HG02623 (cell line): ENCODE data around the gene ABCG5.

Experiments used
- ATAC-seq: cut with Tn5 transposase; IDR thresholded peaks from one replicate; pipeline ENCODE4 v1.9.1; 2021; ENCODE audit warnings: moderate library complexity; ENCODE audit not compliant: unreplicated experiment

ABCG5 gene

DNA sequence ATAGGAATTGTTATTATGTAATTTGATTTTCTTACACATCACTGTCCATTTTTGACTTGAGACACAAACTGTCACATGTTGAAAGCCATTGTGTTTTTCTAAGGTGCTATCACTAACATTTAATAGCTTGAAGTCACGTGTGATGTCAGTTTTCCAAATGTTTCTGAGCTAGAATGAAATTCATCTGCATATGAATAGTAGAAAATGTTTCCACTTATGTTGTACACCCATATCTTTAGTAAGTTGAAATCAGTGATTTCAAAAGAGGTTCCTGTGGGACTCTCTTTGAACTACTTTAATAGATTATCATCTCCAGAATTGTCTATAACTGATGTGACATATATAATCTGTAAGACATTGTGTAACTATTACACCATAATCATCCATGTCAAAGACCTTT, 27.8 kb downstream of the ABCG5 start:
- no peak for ATAC-seq

DNA sequence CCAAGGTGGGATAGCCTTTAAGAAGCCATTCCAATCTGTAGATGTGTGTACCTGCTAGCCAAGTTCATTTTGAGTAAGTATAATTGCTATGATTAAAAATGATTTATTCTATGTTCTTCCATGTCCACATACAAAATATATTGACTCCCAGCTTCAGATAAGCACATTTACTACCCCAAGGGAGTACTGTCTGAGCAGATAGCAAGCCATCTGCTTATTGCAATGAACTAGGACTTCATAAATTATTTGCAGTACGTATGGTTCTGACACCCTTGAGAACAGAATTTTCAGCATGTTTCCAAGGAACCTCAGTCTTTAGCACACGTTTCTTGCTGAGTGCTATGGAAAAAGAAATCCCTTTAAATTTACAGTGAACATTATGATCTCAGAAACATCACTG, 28.2 kb downstream of the ABCG5 start:
- ATAC-seq = no peak

DNA sequence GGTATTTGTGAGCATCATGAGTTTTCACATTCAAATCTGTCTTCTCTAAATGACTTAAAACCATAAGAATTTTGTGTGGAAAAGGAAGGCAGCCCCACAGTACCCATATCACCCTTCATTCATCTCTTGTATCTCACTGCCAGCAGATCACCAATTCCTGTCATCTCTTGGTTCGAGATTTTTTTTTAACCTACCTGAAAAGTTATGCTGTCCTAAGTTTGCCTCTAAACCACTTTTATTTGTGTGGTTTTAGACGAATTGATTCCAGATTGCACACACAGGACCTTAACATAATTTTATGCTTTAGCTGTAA, 32.0 kb downstream of the ABCG5 start:
- ATAC-seq = no peak

GRCh38 chr2:43803113-43803512, 35.5 kb downstream of the ABCG5 start:
- ATAC-seq = no peak

DNA sequence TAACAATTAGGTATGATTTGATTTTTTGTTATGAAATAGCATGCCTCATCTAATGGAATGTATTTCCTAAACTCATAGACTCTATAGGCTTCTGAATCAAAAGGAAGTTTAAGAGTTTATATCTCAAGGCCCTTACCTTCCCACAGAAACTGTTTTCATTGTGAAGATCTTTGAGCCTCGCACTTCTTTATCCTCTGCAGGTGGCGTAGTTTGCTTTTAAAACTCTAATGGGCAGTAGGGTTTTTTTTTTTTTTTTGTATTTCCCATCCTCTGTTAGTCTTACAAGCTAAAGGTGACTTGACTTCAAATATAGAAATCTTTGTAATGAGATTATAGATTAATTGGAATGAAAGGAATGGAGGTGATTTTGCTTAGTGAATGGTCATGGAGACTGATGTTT, 36.5 kb downstream of the ABCG5 start:
- no peak for ATAC-seq

- no peak for ATAC-seq
Observed at GRCh38 chr2:43800894-43801293, 37.7 kb downstream of the ABCG5 start.

GRCh38 chr2:43798300-43798699, 40.3 kb downstream of the ABCG5 start:
- no peak for ATAC-seq

DNA sequence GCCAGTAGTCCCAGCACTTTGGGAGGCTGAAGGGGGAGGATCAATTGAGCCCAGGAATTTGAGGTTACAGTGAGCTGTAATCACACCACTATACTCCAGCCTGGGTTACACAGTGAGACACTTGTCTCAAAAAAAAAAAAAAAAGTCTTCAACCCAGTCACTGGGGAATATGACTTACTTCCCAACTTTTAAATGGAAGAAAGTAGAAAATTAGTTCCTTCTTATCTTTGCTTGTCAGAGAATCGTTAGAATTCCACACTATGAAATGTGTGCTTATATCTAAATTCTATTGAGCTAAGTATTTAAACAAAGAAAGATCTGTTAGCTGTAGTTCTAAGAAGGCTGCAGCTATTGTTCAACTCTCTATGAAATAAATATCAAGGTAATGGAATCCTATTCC, 42.4 kb downstream of the ABCG5 start:
- ATAC-seq = no peak

DNA sequence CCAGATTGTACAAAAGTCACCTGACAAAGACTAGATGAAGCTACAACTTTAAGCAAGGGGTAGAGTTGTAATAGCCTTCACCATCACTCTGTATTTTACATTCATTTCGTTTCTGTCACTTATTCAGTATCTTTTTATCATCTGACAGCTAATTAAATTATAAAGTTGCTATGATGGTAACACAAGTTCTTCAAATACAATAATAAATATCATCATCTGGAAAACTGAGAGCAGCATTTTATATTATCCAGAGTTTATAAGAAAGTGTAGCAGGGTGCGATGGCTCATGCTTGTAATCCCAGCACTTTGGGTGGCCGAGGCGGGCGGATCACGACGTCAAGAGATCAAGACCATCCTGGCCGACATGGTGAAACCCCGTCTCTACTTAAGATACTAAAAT, 43.7 kb downstream of the ABCG5 start:
- no peak for ATAC-seq

DNA sequence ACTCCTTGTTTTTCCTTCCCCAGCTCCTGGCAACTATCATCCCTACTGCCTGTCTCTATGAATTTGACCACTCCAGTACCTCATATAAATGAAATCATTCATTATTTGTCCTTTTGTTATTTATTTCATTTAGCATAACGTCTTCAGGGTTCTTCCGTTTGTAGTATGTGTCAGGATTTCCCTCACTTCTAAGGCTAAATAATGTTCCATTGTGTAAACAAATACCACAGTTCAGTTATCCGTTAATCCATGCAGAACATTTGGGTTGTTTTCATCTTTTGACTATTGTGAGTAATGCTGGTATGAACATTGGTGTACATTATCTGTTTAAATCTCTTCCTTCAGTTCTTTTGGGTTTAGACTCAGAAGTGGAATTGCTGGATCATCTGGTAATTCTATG, 46.0 kb downstream of the ABCG5 start:
- no peak for ATAC-seq

DNA sequence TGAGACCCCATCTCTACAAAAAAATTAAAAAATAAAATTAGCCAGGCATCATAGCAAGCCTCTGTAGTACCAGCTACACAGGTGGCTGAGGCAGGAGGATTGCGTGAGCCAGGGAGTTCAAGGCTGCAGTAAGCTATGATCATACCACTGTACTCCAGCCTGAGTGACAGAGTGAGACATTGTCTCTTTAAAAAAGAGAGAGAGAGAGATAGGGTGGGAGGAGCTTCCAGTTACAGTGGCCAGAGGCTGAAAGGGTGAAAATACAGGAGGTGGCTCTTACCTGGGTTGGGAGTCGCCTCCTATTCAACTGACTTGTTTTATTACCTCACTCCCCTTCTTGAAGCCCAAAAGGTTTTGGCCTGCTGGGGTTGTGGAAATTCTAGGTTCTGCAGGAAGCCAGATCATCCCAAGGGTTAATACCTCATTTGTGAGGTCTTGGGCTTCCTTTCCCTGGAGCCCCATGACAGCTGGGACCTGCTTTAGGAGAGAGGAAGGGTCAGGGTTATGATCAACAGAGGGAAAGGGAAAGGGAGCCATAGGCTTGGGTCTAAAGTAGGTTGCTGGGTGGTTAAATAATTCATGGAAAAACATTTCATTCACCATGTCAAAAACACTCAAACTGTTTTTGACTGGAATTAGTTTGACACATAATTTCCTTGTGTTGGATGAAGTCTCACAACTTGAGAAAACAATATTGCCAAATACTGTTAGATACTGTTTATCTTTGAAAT, 47.4 kb downstream of the ABCG5 start:
- no peak for ATAC-seq

- ATAC-seq = no peak
Observed at GRCh38 chr2:43790147-43790546, 48.5 kb downstream of the ABCG5 start.

- no peak for ATAC-seq
Observed at GRCh38 chr2:43788646-43789045, 50.0 kb downstream of the ABCG5 start.

DNA sequence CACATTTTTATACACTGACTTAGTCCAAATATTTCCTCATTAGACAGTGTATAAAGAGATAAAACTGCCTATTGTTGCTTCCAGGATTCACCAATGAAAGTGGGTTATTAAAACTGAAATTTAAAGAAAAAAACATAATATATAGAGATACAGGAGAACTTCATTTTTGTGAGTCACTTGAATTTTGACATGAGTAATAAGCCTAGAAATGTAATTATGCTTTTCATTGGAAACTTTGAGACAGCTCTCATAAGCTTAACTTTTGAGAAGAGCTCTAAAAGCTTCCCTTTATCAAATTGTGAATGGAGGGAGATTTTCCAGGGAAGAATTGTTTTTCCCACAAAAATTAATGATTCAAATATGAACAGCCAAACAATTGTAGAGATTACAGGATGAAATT, 50.7 kb downstream of the ABCG5 start:
- ATAC-seq = no peak

DNA sequence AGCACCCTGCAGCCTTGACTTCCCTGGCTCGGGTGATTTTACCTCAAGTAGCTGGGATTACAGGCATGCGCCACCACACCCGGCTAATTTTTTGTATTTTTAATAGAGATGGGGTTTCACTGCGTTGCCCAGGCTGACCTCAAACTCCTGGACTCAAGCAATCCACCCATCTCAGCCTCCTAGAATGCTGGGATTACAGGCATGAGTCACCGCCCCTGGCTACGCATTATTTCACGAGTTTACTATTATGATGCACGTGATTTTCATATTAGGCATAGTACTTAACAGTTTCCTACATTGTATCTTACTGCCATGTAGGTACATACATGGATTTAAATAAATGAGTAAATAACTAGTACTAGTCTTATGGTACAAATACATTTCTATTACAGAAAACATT, 60.4 kb downstream of the ABCG5 start:
- no peak for ATAC-seq

- ATAC-seq = no peak
Observed at GRCh38 chr2:43777306-43777926, 61.2 kb downstream of the ABCG5 start.

DNA sequence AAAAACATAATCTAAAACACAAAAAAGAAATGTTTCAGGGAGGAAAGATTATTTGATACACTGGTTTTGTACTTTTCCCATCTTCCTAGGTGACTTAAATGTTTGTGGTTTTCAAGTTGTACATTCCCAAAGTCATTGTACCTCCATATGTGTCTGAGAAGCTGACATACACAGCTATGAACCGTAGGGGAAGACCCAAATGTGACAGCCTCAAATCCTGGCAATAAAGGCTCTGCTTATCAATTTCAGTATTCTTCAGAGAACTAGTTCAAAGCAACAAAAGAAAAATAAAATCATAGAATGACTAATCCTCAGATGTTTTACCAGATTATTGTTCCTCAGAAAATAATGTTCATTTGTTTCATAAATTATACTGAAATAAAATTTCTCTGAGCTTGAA, 62.3 kb downstream of the ABCG5 start:
- no peak for ATAC-seq

DNA sequence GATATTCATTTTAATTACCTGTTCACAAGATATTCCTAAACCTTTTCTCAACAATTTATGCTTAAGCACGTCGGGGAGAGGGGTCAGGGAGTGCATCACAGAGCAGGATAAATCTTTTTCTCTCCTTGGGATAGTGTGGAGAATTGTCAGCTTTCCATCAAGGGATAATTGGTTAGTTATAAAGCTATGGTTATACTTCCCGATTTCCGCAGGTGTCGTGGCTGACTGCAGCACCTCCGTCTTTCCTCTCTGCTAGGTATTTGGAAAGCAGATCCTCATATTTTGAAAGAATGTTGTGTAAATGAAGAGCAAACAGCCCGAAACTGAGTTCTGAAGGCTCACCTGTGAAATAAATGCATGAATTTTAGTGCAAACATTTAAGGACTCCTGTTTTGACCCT, 64.0 kb downstream of the ABCG5 start:
- ATAC-seq = no peak

- peak; percentile 99 for ATAC-seq
Observed at GRCh38 chr2:43773876-43774613, 64.6 kb downstream of the ABCG5 start, which contains the start of gene DYNC2LI1. DYNC2LI1 (plus strand) TSS chr2:43774039; CDS start chr2:43774139, 100 bp downstream.

- no peak for ATAC-seq
Observed at GRCh38 chr2:43766006-43766405, 72.6 kb downstream of the ABCG5 start.

DNA sequence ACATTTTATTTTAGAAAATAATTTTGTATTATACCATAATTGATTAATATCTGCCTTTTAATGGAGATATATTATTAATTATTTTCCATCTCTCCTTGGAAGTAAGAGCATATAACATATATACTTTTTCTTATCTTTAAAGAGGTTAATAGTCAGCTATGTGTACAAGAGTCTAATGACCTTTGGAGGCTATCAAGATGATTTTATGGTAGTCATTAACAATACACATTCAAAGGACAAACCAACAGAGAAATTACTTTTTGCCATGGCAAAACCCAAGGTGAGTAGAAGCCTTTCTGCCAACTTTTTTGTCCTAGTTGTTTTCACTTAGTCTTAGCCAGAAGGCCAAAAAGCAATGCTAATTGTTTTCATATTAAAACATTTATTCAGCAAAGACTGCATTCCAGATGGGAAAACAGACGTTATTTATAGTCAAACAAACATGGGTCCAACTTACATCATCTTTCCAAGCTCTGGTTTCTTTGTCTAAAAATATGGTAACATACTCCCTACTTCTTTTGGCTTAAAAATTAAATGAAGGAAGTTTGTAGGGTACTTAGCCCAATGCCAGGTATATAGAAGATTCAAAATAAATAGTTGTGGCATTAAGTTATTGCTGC, 74.4 kb downstream of the ABCG5 start:
- no peak for ATAC-seq

GRCh38 chr2:43763091-43763490, 75.5 kb downstream of the ABCG5 start:
- ATAC-seq = no peak
